Head of caudate nucleus (tissue), 42 donors: ENCODE results near the gene GPATCH8.
"Not testable (repeated sequence)": the region's sequence is repeated elsewhere in the genome, so short reads cannot be mapped to it uniquely, and the experiment has no call there.

Experiments used
- DNase-seq, 42 donors: peaks; one replicate each; pipeline versions ENCODE4 v3.0.0 to v3.0.0-alpha.2; 2020 to 2021; ENCODE audit warnings: mixed read lengths in 7 of 42
- intact Hi-C: fragments of 100-400 bp; cut with DNase I; formaldehyde crosslinking; loops from one replicate; pipeline ENCODE4 v1.15.0; 2022

GPATCH8 gene

GRCh38 chr17:44409309-44410028 lies 93.7 kb downstream of the GPATCH8 start:
- DNase-seq, result no peak
- intact Hi-C loops, result no loop called here

- intact Hi-C loops, result no loop called here
- no peak for DNase-seq
Observed at GRCh38 chr17:44408786-44409185, 94.4 kb downstream of the GPATCH8 start.

GRCh38 chr17:44402564-44403172 lies 100.5 kb downstream of the GPATCH8 start:
- intact Hi-C loops, result no loop called here
- DNase-seq, result no peak

GRCh38 chr17:44400226-44400847 lies 102.9 kb downstream of the GPATCH8 start:
- DNase-seq, result peak in 1 of 42 donors; percentile 16
- intact Hi-C loops, result no loop called here

GRCh38 chr17:44398692-44399691 lies 104.2 kb downstream of the GPATCH8 start:
- DNase-seq, result peak; percentile 31 to 88 (median 64)
- intact Hi-C loops, result no loop called here

GRCh38 chr17:44397479-44398440 lies 105.4 kb downstream of the GPATCH8 start:
- intact Hi-C loops, result no loop called here
- no peak for DNase-seq

- no peak for DNase-seq
- intact Hi-C loops, result no loop called here
Observed at GRCh38 chr17:44396946-44397345, 106.3 kb downstream of the GPATCH8 start.

GRCh38 chr17:44394833-44395232 lies 108.4 kb downstream of the GPATCH8 start:
- intact Hi-C loops, result no loop called here
- DNase-seq, result peak in 1 of 42 donors; percentile 7

GRCh38 chr17:44394112-44394511 lies 109.1 kb downstream of the GPATCH8 start:
- intact Hi-C loops, DNase-seq: not testable (repeated sequence)

GRCh38 chr17:44390250-44390870 lies 112.8 kb downstream of the GPATCH8 start:
- peak in 1 of 42 donors; percentile 6 for DNase-seq
- intact Hi-C loops, result no loop called here

GRCh38 chr17:44389723-44390202 lies 113.4 kb downstream of the GPATCH8 start:
- intact Hi-C loops, result no loop called here
- peak in 1 of 42 donors; percentile 21 for DNase-seq

GRCh38 chr17:44389281-44389680 lies 113.9 kb downstream of the GPATCH8 start, which contains the start of gene ITGA2B:
Gene ITGA2B (minus strand): TSS chr17:44389649. CDS start chr17:44389473, 176 bp downstream.
- DNase-seq, result peak in 1 of 42 donors; percentile 8
- intact Hi-C loops, result no loop called here

- peak in 2 of 42 donors; percentile 0 to 30 for DNase-seq
- intact Hi-C loops, result no loop called here
Observed at GRCh38 chr17:44387804-44388203, 115.4 kb downstream of the GPATCH8 start.

- intact Hi-C loops, result no loop called here
- DNase-seq, result no peak
Observed at GRCh38 chr17:44386182-44386525, 117.1 kb downstream of the GPATCH8 start.

GRCh38 chr17:44385287-44386181 lies 117.7 kb downstream of the GPATCH8 start:
- intact Hi-C loops, result no loop called here

GRCh38 chr17:44384823-44385286 lies 118.4 kb downstream of the GPATCH8 start:
- intact Hi-C loops, result no loop called here

More at GRCh38 chr17:44385287-44386181, 117.7 kb downstream of the GPATCH8 start:
- DNase-seq, result peak; percentile 53 to 87 (median 75)

More at GRCh38 chr17:44384823-44385286, 118.4 kb downstream of the GPATCH8 start:
- no peak for DNase-seq
